Measurements from ENCODE around the gene ZNF394. TPM values are rescaled to one million over a fixed set of nuclear protein-coding genes. Genes with fewer than 3 reads are reported as not detected.
A peak's percentile ranks its signal among the peaks of the same experiment; 100 is the strongest.

The ZNF394 gene
- total and polyA plus RNA-seq, 2 of the 4 experiments (the other 2 are of a cell fraction), result 10.9 to 24.7 TPM

- peak; percentile 4 for ATAC-seq (ENCODE audit: low read depth)
- 20% methylated on average over 2 of the region's 9 CpGs; no CpG with 5 or more reads in 1 of the 2 experiments for WGBS, 2 experiments (ENCODE audit: extremely low coverage in 2 of 2, insufficient read length in 1 of 2)
- dilution Hi-C loops (cut with HindIII; ENCODE audit: low sequenced_read_pairs, unreplicated experiment), result no loop called here
These were observed 34.7 kb downstream of the ZNF394 start for GRCh38 chr7:99465421-99465768.

More at GRCh38 chr7:99465421-99465768, 34.7 kb downstream of the ZNF394 start:
- Histone ChIP-seq H3K9me3 (ENCODE audit: control insufficient read depth, insufficient read depth, low read length) (no peaks in the 10 kb centered on the region), H2BK120ac (ENCODE audit: low read depth, low read length) (no peak overlapping the region), H3K36me3 (ENCODE audit: control insufficient read depth, insufficient read depth, low read length) (peaks cover 9% of the 10 kb centered on the region), H3K9me1 (ENCODE audit: insufficient read depth, low read length) (peaks cover 5% of the 10 kb centered on the region; the same call in 1 of the 2 replicates), H2AFZ (replicated peaks; ENCODE audit: low read length, poor library complexity) (peak overlapping the region; percentile 95), H3K27me3 (ENCODE audit: control insufficient read depth, insufficient read depth, low read length) (no peaks in the 10 kb centered on the region), H2BK15ac (ENCODE audit: low read depth, low read length) (no peak overlapping the region), H2AK9ac (replicated peaks; ENCODE audit: low read depth, low read length, poor library complexity) (peak overlapping the region; percentile 98), H3K14ac (replicated peaks; ENCODE audit: low read depth, low read length) (peak overlapping the region; percentile 83), H3K18ac (ENCODE audit: low read depth, low read length) (no peak overlapping the region), H3K4me3 (ENCODE audit: insufficient read depth, low read depth, low read length) (peak overlapping the region; percentile 73), H3K56ac (ENCODE audit: extremely low read depth, insufficient read depth, low read length) (peak overlapping the region; percentile 76), H4K5ac (ENCODE audit: low read depth, low read length) (peak overlapping the region; percentile 5), H2BK5ac (ENCODE audit: low read depth, low read length, poor library complexity, severe bottlenecking) (peak overlapping the region; percentile 82), H3K4me1 (ENCODE audit: control insufficient read depth, insufficient read depth, low read length) (no peaks in the 10 kb centered on the region; the same call in 1 of the 2 replicates), H3K4ac (ENCODE audit: low read depth, low read length) (peak overlapping the region; percentile 95), H2AK5ac (ENCODE audit: low read depth, low read length) (peak overlapping the region; percentile 98), H3K27ac (ENCODE audit: insufficient read depth, low read length) (peak overlapping the region; percentile 82), H3K23ac (ENCODE audit: low read depth, low read length) (peak overlapping the region; percentile 84), H3K9ac (ENCODE audit: low read depth, low read length) (peak overlapping the region; percentile 86), H4K8ac (ENCODE audit: low read depth in 2 of 2, low read length in 2 of 2) (peak overlapping the region; percentile 75 to 96), H4K91ac (ENCODE audit: insufficient read depth, low read depth, low read length) (peak overlapping the region; percentile 85), H3K79me1 (ENCODE audit: low read depth in 1 of 2, low read length in 2 of 2) (peaks cover 3 to 44% of the 10 kb centered on the region in 2 experiments), H2BK20ac (ENCODE audit: low read depth, low read length) (no peak overlapping the region), H3K4me2 (ENCODE audit: low read depth, low read length) (peak overlapping the region; percentile 87), H4K20me1 (ENCODE audit: insufficient read depth, low read length) (peaks cover 15% of the 10 kb centered on the region)
- in situ Hi-C loops (cut with MboI; ENCODE audit: low sequenced_read_pairs), result no loop called here
- BruUV-seq (replicated peaks), result no TSS peak
- CTCF ChIA-PET, result no interaction called here
- POLR2A ChIA-PET (ENCODE audit: unreplicated experiment), result no interaction called here
- intact Hi-C loops (cut with micrococcal nuclease), result no loop called here
- TF ChIP-seq MXI1 (IDR thresholded peaks at IDR 0.05; ENCODE audit: borderline replicate concordance, low read depth, low read length) (no peak), MAFK (IDR thresholded peaks at IDR 0.05; ENCODE audit: low read depth, low read length) (no peak), RCOR1 (IDR thresholded peaks at IDR 0.05; ENCODE audit: insufficient replicate concordance, low read length) (no peak), ELK1 (IDR thresholded peaks at IDR 0.05; ENCODE audit: borderline replicate concordance, low read depth, low read length) (no peak), BHLHE40 (IDR thresholded peaks at IDR 0.05; ENCODE audit: low read depth, low read length) (no peak), NFE2L2 (IDR thresholded peaks at IDR 0.05; ENCODE audit: low read depth, low read length) (no peak), RAD21 (IDR thresholded peaks at IDR 0.05; ENCODE audit: low read length) (no peak), MAZ (IDR thresholded peaks at IDR 0.05; ENCODE audit: borderline replicate concordance, low read depth, low read length) (no peak), CHD1 (IDR thresholded peaks at IDR 0.05; ENCODE audit: low read depth, low read length) (no peak), POLR2A (IDR thresholded peaks at IDR 0.05; ENCODE audit: low read depth, low read length) (no peak), SMC3 (IDR thresholded peaks at IDR 0.05; ENCODE audit: low read depth, low read length) (no peak)
- no peak for DNase-seq
